Erythroblast (primary cell): Measurements from ENCODE around the gene HLX.

Experiments
- GATA1 ChIP-seq: IDR thresholded peaks from 2 replicates; pipeline ENCODE4 v1.6.1; 2011; ENCODE audit warnings: low read depth, mild to moderate bottlenecking, control low read depth, low read length, moderate library complexity
- POLR2A ChIP-seq: IDR thresholded peaks from 2 replicates; pipeline ENCODE4 v1.6.1; 2011; ENCODE audit warnings: mild to moderate bottlenecking, low read length

GRCh38 chr1:220880726-220881506 is 1.7 kb downstream of the HLX start:
- TF ChIP-seq POLR2A (no peak), GATA1 (no peak)
